A549 (cell line): Measurements from ENCODE around the gene EPS8L3. TPM values are rescaled to one million over a fixed set of nuclear protein-coding genes. Genes with fewer than 3 reads are reported as not detected.
"Not testable (repeated sequence)": the region's sequence is repeated elsewhere in the genome, so short reads cannot be mapped to it uniquely, and the experiment has no call there.

Experiments used
- ATAC-seq, 2 experiments: fragments of 200-7000 bp in 1 of 2; fragments of >200 bp in 1 of 2; cut with Nextera tagmentation in 1 of 2; cut with Tn5 transposase in 1 of 2; 3 replicates each; pipeline versions ENCODE4 v1.8.0 to v1.9.1; 2018 to 2020; ENCODE audit warnings: mild to moderate bottlenecking in 1 of 2, moderate library complexity in 1 of 2
- CTCF ChIA-PET: fragments of 300-600 bp; sonication (Branson Sonifier 250); formaldehyde crosslinking; extraction: SDS; loops from one replicate; lab custom pipeline; 2021; ENCODE audit warnings: antibody characterized with exemption, inconsistent platforms; lab: Yijun Ruan, JAX
- POLR2A ChIA-PET: fragments of 350-600 bp; formaldehyde crosslinking; extraction: SDS; loops from one replicate; lab custom pipeline; 2021; ENCODE audit warnings: antibody characterized with exemption, inconsistent platforms; lab: Yijun Ruan, JAX
- DNase-seq, 2 experiments: peaks; one replicate each; pipeline versions ENCODE4 v3.0.0 to v3.0.0-alpha.2; 2011 to 2016; ENCODE audit warnings: low read depth in 1 of 2, low spot score in 1 of 2
- FAIRE-seq: peaks from 2 replicates; lab custom pipeline; 2011; peaks lifted over from hg19 to GRCh38; lab: Jason Lieb, UNC
- H3K27ac ChIP-seq, 2 experiments: fragments of >200 bp; sonication (Bioruptor Twin); formaldehyde crosslinking; 3 replicates each; pipeline ENCODE4 v1.5.1; 2016 to 2017
- H3K4me1 ChIP-seq: fragments of >200 bp; sonication (Bioruptor Twin); formaldehyde crosslinking; 3 replicates; pipeline ENCODE4 v1.6.1; 2016
- H3K4me2 ChIP-seq: fragments of >200 bp; sonication (Bioruptor Twin); formaldehyde crosslinking; 3 replicates; pipeline ENCODE4 v1.6.1; 2016
- H3K4me3 ChIP-seq: fragments of >200 bp; sonication (Bioruptor Twin); formaldehyde crosslinking; 3 replicates; pipeline ENCODE4 v1.5.1; 2016
- H3K9me3 ChIP-seq: fragments of >200 bp; sonication (Bioruptor Twin); formaldehyde crosslinking; 3 replicates; pipeline ENCODE4 v1.6.1; 2016
- BHLHE40 ChIP-seq: IDR thresholded peaks from 2 replicates; pipeline ENCODE4 v1.6.1; 2012; ENCODE audit warnings: low read depth, low read length, inconsistent platforms
- CHD2 ChIP-seq: fragments of 150-350 bp; IDR thresholded peaks from 2 replicates; pipeline ENCODE4 v1.6.1; 2014; ENCODE audit warnings: low read length; ENCODE audit not compliant: partially characterized antibody
- MAFK ChIP-seq: fragments of 450-650 bp; IDR thresholded peaks from 2 replicates; pipeline ENCODE4 v1.6.1; 2014; ENCODE audit not compliant: partially characterized antibody
- NFE2L2 ChIP-seq: fragments of 150-350 bp; conservative IDR thresholded peaks from 2 replicates; pipeline ENCODE4 v1.6.1; 2014; ENCODE audit warnings: low read length
- POLR2A ChIP-seq: IDR thresholded peaks from 2 replicates; pipeline ENCODE4 v1.6.1; 2012; ENCODE audit warnings: mild to moderate bottlenecking, low read length
- POLR2AphosphoS2 ChIP-seq: conservative IDR thresholded peaks from 2 replicates; pipeline ENCODE4 v1.6.1; 2012; ENCODE audit warnings: low read length, improper control_type of control experiment, inconsistent platforms
- RCOR1 ChIP-seq: fragments of 150-350 bp; IDR thresholded peaks from 2 replicates; pipeline ENCODE4 v1.6.1; 2014; ENCODE audit warnings: antibody characterized with exemption, low read length, low read depth
- WGBS: methylation state at CpG from one replicate; pipeline ENCODE4 v1.1.6; 2017; ENCODE audit errors: missing lambda C conversion rate; 5-methylcytosine and 5-hydroxymethylcytosine counted together
- polyA plus RNA-seq, 4 experiments: library from polyadenylated mRNA; depleted of rRNA in 3 of 4; stranded (reverse); fragments of >200 nt; fragmentation: RNase III in 1 of 4; extraction: RNeasy Plus Mini Kit Qiagen cat#74134 plus additional on column Dnase treatment in 1 of 4; gene quantifications; 2 replicates in 3 of 4; 3 replicates in 1 of 4; pipeline ENCODE4 v1.2.3, GENCODE V29; 2011 to 2017
- TF ChIP-seq, protein P1 (sequence below): fragments of 450-650 bp; IDR thresholded peaks from 2 replicates; pipeline ENCODE4 v1.6.1; 2014; ENCODE audit warnings: antibody characterized with exemption

EPS8L3 gene
- polyA plus RNA-seq, 2 of the 4 experiments (the other 2 are of a cell fraction), result 3.3 to 5.1 TPM

DNA sequence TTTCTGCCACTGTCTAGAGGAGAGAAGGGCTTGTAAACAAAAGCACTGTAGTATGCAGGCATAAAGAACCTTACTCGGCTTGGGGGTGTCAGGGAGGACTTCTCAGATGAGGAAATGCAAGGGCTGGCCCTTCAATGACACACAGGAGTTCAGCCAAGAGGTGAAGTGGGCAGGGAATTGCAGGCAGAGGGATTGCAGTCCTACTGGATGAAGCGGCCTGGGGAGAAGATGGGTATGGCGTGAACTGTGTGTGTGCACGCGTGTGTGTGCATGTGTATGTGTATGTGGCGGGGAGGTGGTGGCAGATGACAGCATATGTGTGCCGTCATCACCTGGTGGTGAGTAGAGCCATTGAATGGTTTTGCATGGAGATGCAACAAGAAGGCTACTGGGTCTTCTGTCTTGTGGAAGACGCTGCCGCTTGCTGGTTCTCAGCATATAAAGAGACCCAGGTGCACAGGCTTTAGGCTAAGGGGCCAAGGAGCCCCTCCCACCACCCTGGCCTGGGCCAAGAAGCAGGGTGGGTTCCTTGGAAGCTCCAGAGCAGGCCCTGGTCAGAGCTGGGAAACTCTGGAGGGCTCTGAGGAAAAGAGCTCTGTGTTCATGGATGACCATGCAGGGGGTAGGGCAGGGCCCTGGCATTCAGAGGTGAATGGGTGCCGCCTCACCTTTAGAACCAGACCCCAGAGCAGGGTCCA, 4.1 kb upstream of the EPS8L3 start:
- Histone ChIP-seq H3K4me3 (no peak overlapping the region), H3K27ac (no peak overlapping the region), H3K4me1 (peaks cover 17% of the 10 kb centered on the region), H3K9me3 (no peaks in the 10 kb centered on the region), H3K4me2 (no peak overlapping the region)
- 78% methylated on average over 9 of the region's 10 CpGs for WGBS
- ATAC-seq (no peak), FAIRE-seq (no peak), DNase-seq (no peak)
- ChIA-PET POLR2A (no interaction called here), CTCF (interaction anchor here (12.7 to 28.1 kb wide), 2 partner anchors 134 to 212 kb away, joined by 295 to 969 read pairs; partner anchors contain the start of gene AHCYL1)
- TF ChIP-seq NFE2L2 (no peak), POLR2AphosphoS2 (no peak)

DNA sequence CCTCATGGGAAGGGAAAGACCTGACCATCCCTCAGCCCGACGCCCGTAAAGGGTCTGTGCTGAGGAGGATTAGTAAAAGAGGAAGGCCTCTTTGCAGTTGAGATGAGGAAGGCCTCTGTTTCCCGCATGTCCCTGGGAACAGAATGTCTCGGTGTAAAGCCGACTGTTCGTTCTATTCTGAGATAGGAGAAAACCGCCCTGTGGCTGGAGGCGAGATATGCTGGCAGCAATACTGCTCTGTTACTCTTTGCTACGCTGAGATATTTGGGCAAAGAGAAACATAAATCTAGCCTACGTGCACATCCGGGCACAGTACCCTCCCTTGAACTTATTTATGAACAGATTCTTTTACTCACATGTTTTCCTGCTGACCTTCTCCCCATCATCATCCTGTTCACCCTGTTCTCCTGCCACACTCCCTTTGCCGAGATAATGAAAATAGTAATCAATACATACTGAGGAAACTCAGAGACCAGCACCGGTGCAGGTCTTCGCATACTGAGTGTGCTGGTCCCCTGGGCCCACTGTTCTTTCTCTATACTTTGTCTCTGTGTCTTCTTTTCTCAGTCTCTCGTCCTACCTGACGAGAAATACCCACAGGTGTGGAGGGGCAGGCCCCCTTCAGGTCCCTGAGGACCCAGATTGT, 3.4 kb upstream of the EPS8L3 start:
- H3K4me2 ChIP-seq, H3K4me3 ChIP-seq, ATAC-seq, FAIRE-seq, POLR2A ChIA-PET, H3K9me3 ChIP-seq, H3K27ac ChIP-seq, CTCF ChIA-PET, DNase-seq: not testable (repeated sequence)
- peaks cover 18% of the 10 kb centered on the region for H3K4me1 ChIP-seq
- 86% methylated on average over 17 of the region's 17 CpGs for WGBS

DNA sequence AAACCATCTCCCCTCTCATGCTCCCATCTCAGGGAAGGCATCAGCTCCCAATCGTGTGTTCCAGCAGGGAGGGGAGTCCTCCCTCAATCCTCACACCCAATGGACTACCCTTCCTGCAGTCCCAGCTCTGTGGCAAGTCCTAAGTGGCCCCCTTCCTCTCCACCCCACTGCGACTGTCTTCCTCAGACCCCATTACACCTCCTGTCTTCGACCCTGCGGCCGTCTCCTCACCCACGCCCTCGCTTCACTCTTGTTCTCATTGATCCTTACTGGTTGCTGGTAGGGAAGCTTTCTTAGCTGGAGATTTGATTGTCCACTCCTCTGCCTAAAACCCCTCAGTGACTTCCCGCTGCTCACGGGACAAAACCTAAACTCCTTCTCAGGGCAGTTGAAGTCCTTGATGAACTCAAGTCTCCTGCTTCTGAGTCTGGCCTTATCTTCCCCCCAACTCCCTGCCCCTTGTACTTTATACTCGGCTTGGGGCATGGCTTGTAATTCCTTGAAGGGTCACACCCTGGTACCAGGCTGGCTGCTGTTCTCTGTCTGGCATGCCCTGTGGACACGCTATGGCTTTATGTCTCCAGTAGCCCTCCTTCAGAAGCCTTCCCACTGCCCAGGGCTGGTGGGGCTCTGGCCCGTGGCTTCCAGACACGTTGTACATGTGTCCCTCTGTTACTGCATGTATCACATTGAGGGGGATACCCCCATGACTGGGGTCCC, 2.3 kb upstream of the EPS8L3 start:
- CTCF ChIA-PET, result interaction anchor here (0.9 to 4.6 kb wide), 6 partner anchors 8 to 220 kb away, joined by 3 to 42 read pairs (median 9); partner anchors contain the start of gene AHCYL1
- no peak for ATAC-seq

DNA sequence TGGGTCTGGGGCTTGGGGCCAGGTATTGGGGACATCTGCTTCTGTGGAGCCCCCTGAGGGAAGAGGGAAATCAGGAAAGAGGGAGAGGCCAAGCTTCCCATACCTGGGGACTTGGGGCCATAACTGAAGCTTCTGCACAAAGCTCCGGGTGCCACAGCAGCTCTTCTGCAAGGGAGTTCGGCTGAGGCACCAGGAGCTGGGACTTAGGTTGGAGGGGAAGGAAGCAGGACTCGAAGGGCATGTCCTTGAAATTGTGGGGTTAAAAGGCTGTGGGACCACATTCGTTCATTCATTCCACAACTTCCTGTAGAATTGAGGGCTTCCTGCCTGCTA, 1.7 kb upstream of the EPS8L3 start:
- 78% methylated on average over 4 of the region's 4 CpGs for WGBS
- Histone ChIP-seq H3K27ac (no peak overlapping the region; a peak in 1 of 6 replicates), H3K4me3 (no peak overlapping the region), H3K4me2 (no peak overlapping the region), H3K4me1 (peaks cover 18% of the 10 kb centered on the region), H3K9me3 (no peaks in the 10 kb centered on the region)
- ATAC-seq (no peak), FAIRE-seq (no peak), DNase-seq (no peak)
- POLR2A ChIA-PET, result no interaction called here
- CTCF ChIA-PET, result interaction anchor here (0.9 to 4.6 kb wide), 7 partner anchors 8 to 219 kb away, joined by 3 to 42 read pairs (median 8); partner anchors contain the start of gene AHCYL1
- TF ChIP-seq CHD2, result no peak
- TF ChIP-seq POLR2A, result no peak
- TF ChIP-seq, protein P1, sequence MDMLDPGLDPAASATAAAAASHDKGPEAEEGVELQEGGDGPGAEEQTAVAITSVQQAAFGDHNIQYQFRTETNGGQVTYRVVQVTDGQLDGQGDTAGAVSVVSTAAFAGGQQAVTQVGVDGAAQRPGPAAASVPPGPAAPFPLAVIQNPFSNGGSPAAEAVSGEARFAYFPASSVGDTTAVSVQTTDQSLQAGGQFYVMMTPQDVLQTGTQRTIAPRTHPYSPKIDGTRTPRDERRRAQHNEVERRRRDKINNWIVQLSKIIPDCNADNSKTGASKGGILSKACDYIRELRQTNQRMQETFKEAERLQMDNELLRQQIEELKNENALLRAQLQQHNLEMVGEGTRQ, result no peak
- TF ChIP-seq BHLHE40, result no peak

More for the DNA sequence above, 2.3 kb upstream of the EPS8L3 start:
- H3K4me2 ChIP-seq, result no peak overlapping the region
- peaks cover 18% of the 10 kb centered on the region for H3K4me1 ChIP-seq
- TF ChIP-seq BHLHE40 (no peak), MAFK (no peak)
- DNase-seq (no peak), FAIRE-seq (no peak)
- POLR2A ChIA-PET, result no interaction called here
- H3K27ac ChIP-seq, result no peak overlapping the region
- WGBS, result 71% methylated on average over 11 of the region's 13 CpGs
- H3K9me3 ChIP-seq, result no peaks in the 10 kb centered on the region
- H3K4me3 ChIP-seq, result no peak overlapping the region

DNA sequence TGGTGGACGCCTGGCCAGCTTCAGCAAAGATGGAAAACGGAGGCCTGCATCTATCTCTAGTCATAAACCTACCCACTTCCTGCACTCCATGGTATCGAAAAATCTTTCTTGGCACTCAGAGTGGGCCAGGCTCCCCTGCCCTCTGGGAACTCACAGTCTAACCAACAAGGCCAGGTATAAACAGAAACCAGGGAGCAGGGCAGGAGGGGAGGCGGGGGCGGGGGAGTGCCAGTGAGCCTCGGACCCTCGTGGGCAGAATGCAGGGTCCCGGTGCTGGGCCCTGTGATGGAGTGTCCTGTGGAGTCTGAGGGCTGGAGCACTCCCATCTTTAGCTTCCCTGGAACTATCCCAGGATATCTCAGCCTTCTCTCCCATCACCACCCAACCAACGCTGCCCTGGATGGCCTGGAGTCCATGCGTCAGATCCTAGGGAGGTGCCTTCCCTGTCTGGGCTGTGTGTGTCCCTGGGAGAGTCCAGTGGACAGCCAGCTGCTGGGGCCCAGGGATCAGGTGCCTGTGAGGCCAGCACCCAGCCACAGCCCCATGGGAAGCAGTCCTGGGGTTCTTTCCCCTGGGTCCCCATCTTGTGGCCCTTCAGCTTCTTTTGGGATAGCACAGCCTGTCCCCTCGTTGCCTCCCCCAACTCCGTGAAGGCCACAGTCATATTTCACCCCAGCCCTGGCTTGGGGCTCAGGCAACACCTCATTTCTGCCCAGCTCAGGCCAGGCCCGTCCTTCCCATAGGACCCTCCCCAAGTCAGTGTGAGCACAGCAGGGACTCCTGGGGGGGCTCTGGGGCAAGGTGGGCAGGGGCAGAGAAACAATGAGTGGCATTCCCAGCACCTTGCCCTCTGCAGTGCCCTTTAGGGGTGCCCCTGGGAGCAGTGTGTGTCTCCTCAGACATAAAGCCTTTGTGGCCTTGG, 1.1 kb upstream of the EPS8L3 start:
- FAIRE-seq, result no peak
- Histone ChIP-seq H3K27ac (peak overlapping the region in 1 of 2 experiments; percentile 79; a peak in 4 of 6 replicates), H3K4me3 (no peak overlapping the region), H3K4me1 (peaks cover 18% of the 10 kb centered on the region)
- no peak for TF ChIP-seq RCOR1
- TF ChIP-seq, all 56 proteins: peak for 0
- Histone ChIP-seq H3K9me3 (no peaks in the 10 kb centered on the region), H3K4me2 (no peak overlapping the region; the same call in 2 of the 3 replicates)
- DNase-seq (no peak), ATAC-seq (no peak)
- ChIA-PET POLR2A (no interaction called here), CTCF (interaction anchor here (0.9 to 4.6 kb wide), 9 partner anchors 9 to 232 kb away, joined by 3 to 42 read pairs (median 6); partner anchors contain the start of gene AHCYL1)
- WGBS, result 89% methylated on average over 12 of the region's 13 CpGs
